Fibroblast of pulmonary artery (primary cell): ENCODE measurements around the gene DAZL.

ENCODE experiments used
- DNase-seq: peaks from one replicate; pipeline ENCODE4 v3.0.0-alpha.2; 2010; ENCODE audit warnings: low read depth
- H3K4me3 ChIP-seq: replicated peaks from 2 replicates; pipeline ENCODE4 v1.5.1; 2011; ENCODE audit warnings: low read depth, mild to moderate bottlenecking, control low read depth, low read length, moderate library complexity
- CTCF ChIP-seq: IDR thresholded peaks from 2 replicates; pipeline ENCODE4 v1.5.1; 2011; ENCODE audit warnings: mild to moderate bottlenecking, control low read depth, low read length, inconsistent platforms; ENCODE audit errors: missing control alignments

The DAZL gene

GRCh38 chr3:16606398-16606797 lies 1.2 kb upstream of the DAZL start:
- no peak for DNase-seq
- no peak overlapping the region for H3K4me3 ChIP-seq
- no peak for TF ChIP-seq CTCF

- DNase-seq = no peak
- no peak for TF ChIP-seq CTCF
- no peak overlapping the region for H3K4me3 ChIP-seq
Observed at GRCh38 chr3:16605966-16606365, 743 bp upstream of the DAZL start.

DNA sequence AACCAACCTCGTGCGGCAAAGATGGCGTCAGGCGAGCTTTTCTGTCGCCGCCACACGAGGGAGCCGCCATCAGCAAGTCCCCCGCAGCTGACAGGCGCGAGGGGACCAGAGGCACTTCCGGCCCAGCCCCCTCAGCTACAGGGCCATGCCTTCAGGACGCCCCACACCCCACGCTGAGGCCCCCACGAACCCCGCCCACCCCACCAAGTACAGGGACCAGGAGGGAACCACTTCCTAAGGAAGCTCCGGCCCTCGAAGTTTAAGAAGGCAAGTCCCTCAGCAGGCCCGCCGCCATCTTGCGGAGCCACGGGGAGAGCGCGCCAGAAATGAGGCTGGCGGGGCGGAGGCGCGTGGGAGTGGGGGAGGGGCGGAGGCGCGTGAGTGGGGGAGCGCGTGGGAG lies 790 bp downstream of the DAZL start:
- DNase-seq = no peak
- H3K4me3 ChIP-seq = no peak overlapping the region
- TF ChIP-seq CTCF = no peak

DNA sequence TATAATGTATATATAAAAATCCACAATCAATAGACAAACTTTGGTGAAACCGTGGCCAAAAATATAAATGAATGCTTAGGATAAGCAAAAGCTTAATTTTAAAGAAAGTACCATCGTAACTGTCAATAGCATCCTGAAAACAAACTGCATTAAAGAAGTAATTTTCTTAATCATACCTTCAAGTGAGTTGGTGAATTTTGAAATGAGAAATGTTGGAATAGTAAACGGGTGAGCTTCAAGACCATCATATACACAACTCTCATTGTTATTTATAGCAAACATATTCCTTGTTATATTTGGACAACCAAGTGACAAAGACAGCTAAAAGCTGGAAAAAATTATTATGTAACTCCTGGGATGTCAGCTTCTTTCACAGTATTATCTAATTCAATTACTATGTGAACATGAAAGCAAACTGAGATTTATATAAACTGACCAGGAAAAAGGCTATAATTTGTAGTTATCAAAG lies 3.7 kb downstream of the DAZL start:
- no peak overlapping the region for H3K4me3 ChIP-seq
- DNase-seq = no peak
- no peak for TF ChIP-seq CTCF

DNA sequence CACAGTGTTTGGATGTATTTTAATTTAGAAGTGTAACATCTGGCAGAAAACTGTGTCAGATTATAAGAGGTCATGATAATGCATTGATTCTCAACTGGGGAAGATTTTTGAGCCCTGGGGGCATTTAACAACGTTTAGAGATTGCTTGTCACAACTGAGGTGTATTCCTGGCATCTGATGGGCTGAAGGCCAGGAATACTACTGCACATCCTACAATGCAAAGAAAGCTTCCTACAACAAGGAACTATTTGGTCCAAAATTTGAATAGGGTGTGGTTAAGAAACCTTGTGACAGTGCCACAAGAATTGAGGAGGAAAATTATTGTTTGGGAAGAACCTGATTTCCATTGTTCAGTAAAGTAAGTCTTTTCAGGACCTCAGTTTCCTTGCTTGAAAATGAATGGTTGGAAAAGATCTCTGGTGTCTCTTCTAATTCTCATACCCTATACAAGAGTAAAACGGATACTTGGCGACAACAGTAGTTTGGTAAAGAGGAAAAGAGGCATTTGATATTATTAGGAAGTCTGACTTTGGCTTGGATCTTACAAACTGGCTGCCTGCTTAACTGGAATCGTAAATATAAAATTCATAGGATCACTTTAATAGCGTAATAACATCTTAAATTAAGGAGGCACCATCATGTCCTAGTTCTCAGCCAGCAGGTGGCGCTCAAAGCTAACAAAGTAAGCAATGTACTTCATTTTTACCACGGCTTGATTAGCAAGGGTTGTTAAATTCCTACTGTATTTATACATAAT lies 4.3 kb downstream of the DAZL start:
- TF ChIP-seq CTCF = peak; percentile 78
- no peak overlapping the region for H3K4me3 ChIP-seq
- DNase-seq = peak; percentile 92

DNA sequence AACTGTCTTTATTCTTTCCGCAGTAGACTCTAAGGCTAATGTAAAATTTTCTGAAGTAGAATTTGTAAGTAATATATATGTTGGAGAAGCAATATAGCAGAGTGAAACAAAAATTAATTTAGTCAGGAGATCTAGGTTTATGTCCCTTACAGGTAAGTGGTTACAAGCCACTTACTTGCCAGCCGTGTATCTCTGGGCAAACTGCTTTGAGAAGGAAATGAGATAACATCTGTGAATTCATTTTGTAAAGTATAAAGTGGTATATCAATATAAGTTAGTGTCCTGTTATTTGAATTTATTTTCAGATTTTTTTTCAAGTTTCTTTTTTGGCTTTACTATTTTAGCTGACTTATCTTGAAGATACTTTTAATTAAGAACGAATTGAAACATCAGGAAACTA lies 5.5 kb downstream of the DAZL start:
- DNase-seq = no peak
- H3K4me3 ChIP-seq = no peak overlapping the region
- TF ChIP-seq CTCF = no peak
